HG03442 (cell line): Measurements from ENCODE around the gene FAM187B.
"Not testable (repeated sequence)": the region's sequence is repeated elsewhere in the genome, so short reads cannot be mapped to it uniquely, and the experiment has no call there.

ENCODE experiments used
- ATAC-seq: cut with Tn5 transposase; IDR thresholded peaks from one replicate; pipeline ENCODE4 v1.9.1; 2021; ENCODE audit warnings: mild to moderate bottlenecking, moderate library complexity; ENCODE audit not compliant: unreplicated experiment

The FAM187B gene

GRCh38 chr19:35236638-35237400, 8.3 kb upstream of the FAM187B start:
- no peak for ATAC-seq

- no peak for ATAC-seq
These were observed 4.4 kb upstream of the FAM187B start for GRCh38 chr19:35232912-35233311.

- no peak for ATAC-seq
These were observed 3.6 kb upstream of the FAM187B start for GRCh38 chr19:35231956-35232645.

GRCh38 chr19:35229601-35230000, 1.1 kb upstream of the FAM187B start:
- no peak for ATAC-seq

GRCh38 chr19:35226748-35227147, 1.8 kb downstream of the FAM187B start:
- ATAC-seq, result no peak

GRCh38 chr19:35225951-35226350, 2.6 kb downstream of the FAM187B start:
- no peak for ATAC-seq

- no peak for ATAC-seq
These were observed 3.6 kb downstream of the FAM187B start for GRCh38 chr19:35224681-35225571.

GRCh38 chr19:35223862-35224505, 4.6 kb downstream of the FAM187B start:
- no peak for ATAC-seq

- ATAC-seq, result no peak
These were observed 5.3 kb downstream of the FAM187B start for GRCh38 chr19:35223084-35223790.

GRCh38 chr19:35222373-35223015, 6.0 kb downstream of the FAM187B start:
- ATAC-seq, result no peak

- ATAC-seq, result not testable (repeated sequence)
These were observed 7.5 kb downstream of the FAM187B start for GRCh38 chr19:35220973-35221590.

- ATAC-seq, result no peak
These were observed 8.1 kb downstream of the FAM187B start for GRCh38 chr19:35220315-35220921.

- ATAC-seq, result no peak
These were observed 9.5 kb downstream of the FAM187B start for GRCh38 chr19:35219008-35219407.

- no peak for ATAC-seq
These were observed 10.9 kb downstream of the FAM187B start for GRCh38 chr19:35217649-35217990.

GRCh38 chr19:35216833-35217648, 11.5 kb downstream of the FAM187B start:
- no peak for ATAC-seq

- no peak for ATAC-seq
These were observed 12.3 kb downstream of the FAM187B start for GRCh38 chr19:35216016-35216832.

- no peak for ATAC-seq
These were observed 13.6 kb downstream of the FAM187B start for GRCh38 chr19:35214766-35215422.
